ENCODE data around the gene ACAA1.

- no peak for TF ChIP-seq EZH2 (IDR thresholded peaks at IDR 0.05; ENCODE audit: low read depth)
- TF ChIP-seq CTCF (conservative IDR thresholded peaks at IDR 0.05) = no peak
Measured at GRCh38 chr3:38107911-38108648, 28.8 kb downstream of the ACAA1 start.
